Vagina (tissue), 2 donors: ENCODE data around the gene MRPL27.

Experiments used
- CTCF ChIP-seq, 3 experiments: fragments of 450-650 bp in 2 of 3; fragments of 200-600 bp in 1 of 3; sonication (generic) in 1 of 3; IDR thresholded peaks; one replicate each; pipeline ENCODE4 v1.5.1; 2017 to 2019; ENCODE audit warnings: antibody characterized with exemption in 3 of 3, mild to moderate bottlenecking in 2 of 3, moderate library complexity in 2 of 3
- POLR2A ChIP-seq, 2 donors: fragments of 450-650 bp; IDR thresholded peaks; one replicate each; pipeline ENCODE4 v1.6.1; 2017; ENCODE audit warnings: antibody characterized with exemption in 2 of 2, mild to moderate bottlenecking in 2 of 2, moderate library complexity in 2 of 2
- POLR2AphosphoS5 ChIP-seq, 2 donors: sonication (generic); formaldehyde crosslinking; IDR thresholded peaks; one replicate each; pipeline ENCODE4 v1.9.0; 2017; ENCODE audit warnings: antibody characterized with exemption in 2 of 2, mild to moderate bottlenecking in 2 of 2, low read depth in 1 of 2; ENCODE audit not compliant: insufficient read depth in 1 of 2

- no peak for TF ChIP-seq POLR2A (IDR thresholded peaks at IDR 0.05)
- peak; percentile 26 to 68 (median 32) for TF ChIP-seq CTCF (IDR thresholded peaks at IDR 0.05)
- no peak for TF ChIP-seq POLR2AphosphoS5 (IDR thresholded peaks at IDR 0.05; ENCODE audit: insufficient read depth in 1 of 2, low read depth in 1 of 2)
Observed at GRCh38 chr17:50361561-50362480, 11.2 kb downstream of the MRPL27 start.
